GM21825 (cell line): ENCODE measurements around the gene TTYH3.

Experiments used
- ATAC-seq: cut with Tn5 transposase; IDR thresholded peaks from one replicate; pipeline ENCODE4 v1.9.1; 2021; ENCODE audit warnings: mild to moderate bottlenecking, moderate library complexity; ENCODE audit not compliant: unreplicated experiment

The TTYH3 gene

GRCh38 chr7:2614631-2615330, 17.0 kb upstream of the TTYH3 start:
- ATAC-seq = no peak

- no peak for ATAC-seq
Observed at GRCh38 chr7:2616387-2617324, 15.1 kb upstream of the TTYH3 start.

- no peak for ATAC-seq
Observed at GRCh38 chr7:2617325-2617905, 14.4 kb upstream of the TTYH3 start.

GRCh38 chr7:2619116-2619515, 12.7 kb upstream of the TTYH3 start:
- ATAC-seq = no peak

GRCh38 chr7:2621061-2621828, 10.5 kb upstream of the TTYH3 start:
- no peak for ATAC-seq

GRCh38 chr7:2621948-2622640, 9.7 kb upstream of the TTYH3 start:
- ATAC-seq = no peak

GRCh38 chr7:2622869-2623697, 8.7 kb upstream of the TTYH3 start:
- ATAC-seq = no peak

- no peak for ATAC-seq
Observed at GRCh38 chr7:2623698-2624014, 8.1 kb upstream of the TTYH3 start.

GRCh38 chr7:2624293-2624886, 7.4 kb upstream of the TTYH3 start:
- no peak for ATAC-seq

- ATAC-seq = no peak
Observed at GRCh38 chr7:2626498-2627117, 5.2 kb upstream of the TTYH3 start.

GRCh38 chr7:2627258-2628129, 4.3 kb upstream of the TTYH3 start:
- no peak for ATAC-seq

GRCh38 chr7:2628130-2628482, 3.7 kb upstream of the TTYH3 start:
- ATAC-seq = no peak

GRCh38 chr7:2628891-2629290, 2.9 kb upstream of the TTYH3 start:
- no peak for ATAC-seq

GRCh38 chr7:2629746-2630681, 1.8 kb upstream of the TTYH3 start:
- ATAC-seq = no peak

- no peak for ATAC-seq
Observed at GRCh38 chr7:2632733-2633537, 1.1 kb downstream of the TTYH3 start.
